ENCODE data around the gene PRM1. TPM values are rescaled to one million over a fixed set of nuclear protein-coding genes. Genes with fewer than 3 reads are reported as not detected.

Gene PRM1
- total and polyA plus RNA-seq, 2 of the 8 experiments (the other 6 are each of a cell fraction or from before 2014, with no cell fraction given) = 0.54 to 0.82 TPM

DNA sequence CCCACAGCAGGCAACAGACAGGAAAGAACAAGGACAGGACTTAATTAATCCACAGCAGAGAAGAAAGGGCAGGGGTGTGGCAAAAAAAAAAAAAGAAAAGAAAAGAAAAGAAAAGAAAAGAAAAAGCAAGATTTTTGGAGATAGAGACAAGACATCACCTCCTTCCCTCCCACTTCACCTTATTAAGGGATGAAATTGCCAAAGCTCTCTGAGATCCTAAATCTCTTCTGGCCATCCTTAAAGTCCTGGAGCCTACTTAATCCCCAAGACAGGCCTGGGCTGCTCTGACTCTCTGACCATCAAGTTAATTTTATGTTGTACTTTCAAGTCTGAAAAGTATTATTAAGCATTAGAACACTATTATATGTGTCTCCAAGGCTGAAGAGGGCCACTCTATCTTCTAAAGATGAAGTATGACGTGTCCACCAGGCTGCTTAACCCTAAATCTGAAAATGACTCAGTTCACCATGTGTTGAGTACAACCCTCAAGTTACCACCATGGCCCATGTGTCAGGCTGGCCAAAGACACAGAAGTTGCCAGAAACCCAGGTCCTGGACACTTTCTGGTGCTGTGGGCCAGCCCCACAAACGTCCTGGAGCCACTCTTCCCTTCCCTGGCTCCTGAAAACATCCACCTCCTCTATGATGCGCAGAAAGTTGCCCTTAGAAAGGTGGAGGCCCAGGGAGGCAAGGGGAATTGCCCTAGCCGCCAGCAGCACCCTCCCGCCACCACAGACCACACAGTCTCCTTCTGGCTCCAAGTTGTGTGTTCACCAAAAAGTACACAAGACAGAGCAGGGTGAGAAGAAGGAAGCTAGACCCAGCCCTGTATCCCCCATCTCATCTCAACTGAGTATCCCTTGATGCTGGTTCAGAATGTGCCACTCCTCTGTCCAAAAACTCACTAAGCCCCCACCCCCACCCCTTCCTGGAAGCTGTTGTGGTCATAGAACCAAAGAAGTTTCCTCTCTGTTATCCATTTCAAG is 27.8 kb downstream of the PRM1 start:
- Histone ChIP-seq H2BK120ac (replicated peaks; ENCODE audit: low read depth, low read length) (no peak overlapping the region), H2AK5ac (ENCODE audit: low read depth, low read length) (no peak overlapping the region), H3K4ac (replicated peaks; ENCODE audit: insufficient read length, low read depth, low read length) (no peak overlapping the region), H4K5ac (ENCODE audit: insufficient read length, low read depth, low read length) (no peak overlapping the region), H2BK15ac (ENCODE audit: low read length) (no peak overlapping the region), H3K4me3 (ENCODE audit: extremely low read depth in 1 of 4, insufficient read depth in 2 of 4, low read depth in 3 of 4, low read length in 4 of 4) (peak overlapping the region in 2 of 4 experiments; percentile 14 to 97; a peak in 3 of 8 replicates), H3K79me1 (ENCODE audit: low read depth, low read length) (peaks cover 4% of the 10 kb centered on the region), H2BK5ac (ENCODE audit: low read depth, low read length) (no peak overlapping the region; the same call in 1 of the 2 replicates), H3K9ac (replicated peaks in 1 of 4; ENCODE audit: extremely low read depth in 1 of 4, low read depth in 3 of 4, low read length in 3 of 4) (no peak overlapping the region), H3K23ac (ENCODE audit: insufficient read length) (no peak overlapping the region), H4K91ac (replicated peaks; ENCODE audit: insufficient read length, low read length) (no peak overlapping the region), H3K18ac (ENCODE audit: extremely low read depth, low read length) (no peak overlapping the region), H3K79me2 (ENCODE audit: control insufficient read depth in 1 of 2, insufficient read depth in 2 of 2, low read length in 2 of 2) (peaks cover 0 to 28% of the 10 kb centered on the region in 2 experiments; a peak in 2 of 4 replicates), H3K23me2 (ENCODE audit: low read depth, low read length) (peaks cover 15% of the 10 kb centered on the region), H3K14ac (ENCODE audit: insufficient read length) (no peak overlapping the region), H3K27ac (ENCODE audit: low read depth, low read length) (no peak overlapping the region), H3K36me3 (ENCODE audit: control insufficient read depth in 2 of 4, insufficient read depth in 4 of 4, low read length in 3 of 4) (peaks cover 0 to 8% (median 5%) of the 10 kb centered on the region in 4 experiments; a peak in 5 of 8 replicates), H4K20me1 (replicated peaks in 1 of 2; ENCODE audit: control insufficient read depth in 1 of 2, insufficient read depth in 2 of 2, low read length in 2 of 2) (peaks cover 11 to 22% of the 10 kb centered on the region in 2 experiments), H3K4me1 (replicated peaks in 1 of 4; ENCODE audit: control insufficient read depth in 3 of 4, insufficient read depth in 4 of 4, low read length in 3 of 4) (peaks cover 0 to 19% (median 8%) of the 10 kb centered on the region in 4 experiments; a peak in 5 of 7 replicates), H4K8ac (ENCODE audit: extremely low read depth, insufficient read depth, low read length) (no peak overlapping the region), H2BK20ac (ENCODE audit: low read length) (no peak overlapping the region), H2AFZ (ENCODE audit: low read length) (no peak overlapping the region), H3K56ac (replicated peaks; ENCODE audit: insufficient read length, low read depth, low read length) (no peak overlapping the region), H3K9me3 (ENCODE audit: insufficient read depth in 2 of 2, low read depth in 1 of 2, low read length in 1 of 2) (no peaks in the 10 kb centered on the region), H3K4me2 (ENCODE audit: insufficient read depth in 1 of 2, low read depth in 2 of 2, low read length in 2 of 2) (peak overlapping the region; percentile 82 to 86), H2BK12ac (ENCODE audit: low read depth, low read length) (no peak overlapping the region), H3K27me3 (replicated peaks in 1 of 4; ENCODE audit: control insufficient read depth in 3 of 4, extremely low read depth in 1 of 4, insufficient read depth in 3 of 4, low read length in 3 of 4) (no peaks in the 10 kb centered on the region; a peak in 1 of 7 replicates)
- WGBS, 2 experiments (ENCODE audit: extremely low coverage in 1 of 2, insufficient coverage in 1 of 2, insufficient read length in 1 of 2, insufficient replicate concordance in 2 of 2, low coverage in 1 of 2, low lambda C conversion rate in 2 of 2, missing lambda C conversion rate in 1 of 2) = 83% methylated on average over 5 of the region's 5 CpGs; no CpG with 5 or more reads in 1 of the 2 experiments
- FAIRE-seq (no peak), DNase-seq (ENCODE audit: low read depth in 1 of 2, low spot score in 2 of 2) (no peak)
- CTCF ChIA-PET (ENCODE audit: partially characterized antibody) = interaction anchor here (0.9 to 6.2 kb wide), 11 partner anchors 53 to 289 kb away, joined by 3 to 56 read pairs (median 5); no protein-coding TSS in a partner anchor
- POLR2A ChIA-PET (ENCODE audit: partially characterized antibody) = interaction anchor here (1.0 to 4.6 kb wide), 16 partner anchors 11 to 258 kb away, joined by 3 to 27 read pairs (median 4); no protein-coding TSS in a partner anchor
- no peak for TF ChIP-seq SP2 (IDR thresholded peaks at IDR 0.05; ENCODE audit: low read length)
- TF ChIP-seq POLR2A (IDR thresholded peaks at IDR 0.05; ENCODE audit: control extremely low read depth in 1 of 2, low read depth in 2 of 2, low read length in 2 of 2) = peak in 1 of 2 experiments; percentile 44; a peak in 1 of 3 replicates
- no peak for TF ChIP-seq TAF7 (optimal IDR thresholded peaks at IDR 0.05; ENCODE audit: borderline replicate concordance, low read depth, low read length)

All from H1 (cell line).